K562 (cell line): Measurements from ENCODE around the gene ARHGAP22. TPM values are rescaled to one million over a fixed set of nuclear protein-coding genes. Genes with fewer than 3 reads are reported as not detected.
A peak's percentile ranks its signal among the peaks of the same experiment; 100 is the strongest.

ENCODE experiments used
- ATAC-seq: fragments of 200-7000 bp; cut with Tn5 transposase; 3 replicates; pipeline ENCODE4 v1.9.1; 2020; ENCODE audit warnings: moderate library complexity
- BruUV-seq: library from RNA; stranded (reverse); fragments of 400-500 nt; replicated peaks from 2 replicates; lab custom pipeline; 2021; lab: Mats Ljungman, UMichigan
- CTCF ChIA-PET: fragments of 300-600 bp; formaldehyde crosslinking; extraction: SDS; loops from one replicate; lab custom pipeline; 2021; ENCODE audit warnings: low intra/inter-chr PET ratio; lab: Yijun Ruan, JAX
- POLR2A ChIA-PET: fragments of 300-600, 350-650 bp; sonication (Branson Sonifier 250); formaldehyde crosslinking; extraction: SDS; loops from one replicate; lab custom pipeline; 2021; ENCODE audit warnings: antibody characterized with exemption, inconsistent platforms; lab: Yijun Ruan, JAX
- DNase-seq, 4 experiments: peaks; one replicate each; pipeline versions ENCODE4 v3.0.0 to v3.0.0-alpha.2; 2011 to 2018; ENCODE audit warnings: low spot score in 3 of 4, mixed read lengths in 3 of 4; ENCODE audit errors: extremely low read depth in 1 of 4
- FAIRE-seq: peaks from 2 replicates; lab custom pipeline; 2011; peaks lifted over from hg19 to GRCh38; lab: Jason Lieb, UNC
- H2AFZ ChIP-seq: 2 replicates; pipeline ENCODE4 v1.6.0; 2011; ENCODE audit warnings: low read depth, low read length, control low read depth, inconsistent platforms
- H3K27ac ChIP-seq: fragments of 200-600 bp; 3 replicates; pipeline ENCODE4 v1.8.0; 2011; ENCODE audit warnings: low read depth, mild to moderate bottlenecking, control low read depth, inconsistent platforms, low read length, moderate library complexity, mixed read lengths; ENCODE audit errors: extremely low read depth
- H3K27me3 ChIP-seq, 2 experiments: fragments of 300-600 bp in 1 of 2; 2 replicates in 1 of 2; 3 replicates in 1 of 2; pipeline versions ENCODE4 v1.6.0 to v1.8.0; 2011; ENCODE audit warnings: inconsistent platforms in 2 of 2, low read length in 2 of 2, mild to moderate bottlenecking in 1 of 2, mixed read lengths in 1 of 2, moderate library complexity in 1 of 2; ENCODE audit not compliant: control insufficient read depth in 2 of 2, insufficient read depth in 2 of 2
- H3K36me3 ChIP-seq: fragments of 300-600 bp; 3 replicates; pipeline ENCODE4 v1.8.0; 2011; ENCODE audit warnings: mild to moderate bottlenecking, low read length, inconsistent platforms; ENCODE audit not compliant: control insufficient read depth, insufficient read depth
- H3K4me1 ChIP-seq, 2 experiments: fragments of 200-600 bp in 1 of 2; replicated peaks in 1 of 2; 2 replicates in 1 of 2; 3 replicates in 1 of 2; pipeline versions ENCODE4 v1.5.1 to v1.8.0; 2011; ENCODE audit warnings: inconsistent platforms in 2 of 2, low read length in 2 of 2, mild to moderate bottlenecking in 1 of 2, mixed read lengths in 1 of 2, moderate library complexity in 1 of 2; ENCODE audit not compliant: control insufficient read depth in 2 of 2, insufficient read depth in 2 of 2
- H3K4me2 ChIP-seq: 2 replicates; pipeline ENCODE4 v1.6.1; 2011; ENCODE audit warnings: low read length, control low read depth, inconsistent platforms, mixed read lengths; ENCODE audit not compliant: insufficient read depth
- H3K4me3 ChIP-seq: fragments of 200-600 bp; sonication (generic), shearing (Covaris generic); 2 replicates; pipeline ENCODE4 v1.5.1; 2016; ENCODE audit warnings: control low read depth, inconsistent platforms
- H3K79me2 ChIP-seq: fragments of 200-600 bp; 3 replicates; pipeline ENCODE4 v1.8.0; 2011; ENCODE audit warnings: low read length, inconsistent platforms; ENCODE audit not compliant: control insufficient read depth, insufficient read depth
- H3K9ac ChIP-seq, 2 experiments: 2 replicates each; pipeline versions ENCODE4 v1.6.0 to v1.6.1; 2011; ENCODE audit warnings: low read depth in 2 of 2, low read length in 2 of 2, control low read depth in 1 of 2, inconsistent platforms in 1 of 2, mild to moderate bottlenecking in 1 of 2, mixed read lengths in 1 of 2; ENCODE audit not compliant: insufficient read depth in 1 of 2
- H3K9me1 ChIP-seq: one replicate; pipeline ENCODE4 v1.6.0; 2011; ENCODE audit warnings: inconsistent platforms, mild to moderate bottlenecking, low read length, moderate library complexity; ENCODE audit not compliant: control insufficient read depth, insufficient read depth
- H3K9me3 ChIP-seq: replicated peaks from 2 replicates; pipeline ENCODE4 v1.5.1; 2011; ENCODE audit warnings: low read depth, low read length, inconsistent platforms; ENCODE audit not compliant: control insufficient read depth, insufficient read depth
- H4K20me1 ChIP-seq: replicated peaks from 2 replicates; pipeline ENCODE4 v1.6.1; 2011; ENCODE audit warnings: low read length, inconsistent platforms, mixed read lengths; ENCODE audit not compliant: control insufficient read depth, insufficient read depth
- DIDO1 ChIP-seq: fragments of 450-650 bp; IDR thresholded peaks from 2 replicates; pipeline ENCODE4 v1.6.1; 2016; ENCODE audit warnings: low read depth, missing biosample characterization, missing genetic modification characterization
- HDAC3 ChIP-seq: fragments of 450-650 bp; IDR thresholded peaks from 2 replicates; pipeline ENCODE4 v1.6.1; 2018; ENCODE audit warnings: borderline replicate concordance, mild to moderate bottlenecking, moderate library complexity; ENCODE audit not compliant: partially characterized antibody
- MAFG ChIP-seq: fragments of 450-650 bp; conservative IDR thresholded peaks from 2 replicates; pipeline ENCODE4 v1.6.1; 2016; ENCODE audit warnings: missing genetic modification characterization, missing compliant biosample characterization
- NCOA2 ChIP-seq, 2 experiments: fragments of 450-650 bp; IDR thresholded peaks; 2 replicates each; pipeline ENCODE4 v1.6.1; 2018; ENCODE audit warnings: mild to moderate bottlenecking in 2 of 2, moderate library complexity in 1 of 2; ENCODE audit not compliant: partially characterized antibody in 2 of 2
- POLR3A ChIP-seq: IDR thresholded peaks from 2 replicates; pipeline ENCODE4 v1.6.1; 2011; ENCODE audit warnings: borderline replicate concordance, mild to moderate bottlenecking, moderate library complexity; ENCODE audit not compliant: insufficient read length, insufficient read depth; ENCODE audit errors: extremely low read depth
- RAD51 ChIP-seq: fragments of 450-650 bp; IDR thresholded peaks from 2 replicates; pipeline ENCODE4 v1.7.1; 2016; ENCODE audit warnings: low read depth, mild to moderate bottlenecking, borderline replicate concordance
- ZBTB17 ChIP-seq: fragments of 450-650 bp; formaldehyde crosslinking; IDR thresholded peaks from 2 replicates; pipeline ENCODE4 v1.4.0; 2020; ENCODE audit warnings: mild to moderate bottlenecking
- ZNF695 ChIP-seq: fragments of 450-650 bp; formaldehyde crosslinking; IDR thresholded peaks from 2 replicates; pipeline ENCODE4 v1.4.0; 2020; ENCODE audit warnings: mild to moderate bottlenecking, moderate library complexity
- ZSCAN29 ChIP-seq: fragments of 450-650 bp; IDR thresholded peaks from 2 replicates; pipeline ENCODE4 v1.6.1; 2017
- WGBS: fragments of 100-300 bp; shearing (Covaris generic); methylation state at CpG from one replicate; pipeline ENCODE4 v1.1.6; 2016; ENCODE audit warnings: low coverage, mixed read lengths; ENCODE audit not compliant: insufficient coverage; ENCODE audit errors: missing lambda C conversion rate; 5-methylcytosine and 5-hydroxymethylcytosine counted together
- in situ Hi-C: fragments of 300-500 bp; cut with MboI; formaldehyde crosslinking; loops from 4 replicates; pipeline ENCODE4 v1.15.0; 2018; ENCODE audit warnings: inconsistent platforms, mixed read lengths
- intact Hi-C: fragments of 100-400 bp; cut with micrococcal nuclease; formaldehyde crosslinking; loops from 2 replicates; pipeline ENCODE4 v1.14.2; 2022
- polyA plus RNA-seq, 8 experiments: library from polyadenylated mRNA; depleted of rRNA in 4 of 8; stranded (reverse) in 5 of 8; unstranded in 3 of 8; fragments of >200 nt; fragmentation: Nextera tagmentation in 2 of 8; fragmentation: Illumina TruSeq in 1 of 8; extraction: Ambion mirVana in 2 of 8; extraction: Trizol in 1 of 8; gene quantifications; 2 replicates each; pipeline versions ENCODE4 v1.2.1 to v1.2.3, GENCODE V29; 2011 to 2014; ENCODE audit warnings: inconsistent platforms in 1 of 8, missing spikeins in 1 of 8
- total RNA-seq, 7 experiments: library from RNA; depleted of rRNA in 6 of 7; stranded (reverse); fragments of >200 nt in 6 of 7; fragmentation: Illumina TruSeq in 2 of 7; extraction: Trizol in 2 of 7; gene quantifications; 2 replicates each; pipeline versions ENCODE4 v1.2.1 to v1.2.3, GENCODE V29; 2011 to 2021; ENCODE audit warnings: low replicate concordance in 1 of 7
- TF ChIP-seq, protein P1 (sequence below), 2 experiments: fragments of 450-650 bp in 1 of 2; IDR thresholded peaks; 2 replicates each; pipeline ENCODE4 v1.6.1; 2011 to 2017; ENCODE audit warnings: low read depth in 2 of 2, antibody characterized with exemption in 1 of 2, borderline replicate concordance in 1 of 2, low read length in 1 of 2, mild to moderate bottlenecking in 1 of 2, mixed read lengths in 1 of 2; ENCODE audit not compliant: control insufficient read depth in 1 of 2
- TF ChIP-seq, protein P2 (sequence below), 2 experiments: fragments of 150-350 bp in 1 of 2; IDR thresholded peaks; 2 replicates each; pipeline ENCODE4 v1.6.1; 2012 to 2016; ENCODE audit warnings: low read depth in 2 of 2, low read length in 2 of 2, mild to moderate bottlenecking in 1 of 2, moderate library complexity in 1 of 2
- TF ChIP-seq, protein P3 (sequence below), 2 experiments: fragments of 450-650 bp in 1 of 2; sonication (generic) in 1 of 2; formaldehyde crosslinking in 1 of 2; IDR thresholded peaks in 1 of 2; conservative IDR thresholded peaks in 1 of 2; 2 replicates each; pipeline versions ENCODE4 v1.6.1 to v1.8.1; 2016 to 2023; ENCODE audit warnings: mild to moderate bottlenecking in 2 of 2, moderate library complexity in 2 of 2, inconsistent platforms in 1 of 2, missing genetic modification reagents in 1 of 2

Gene ARHGAP22
- total and polyA plus RNA-seq, 9 of the 15 experiments (the other 6 are each of a cell fraction or from before 2014, with no cell fraction given), result 1.3 to 28.1 (median 12.7) TPM

DNA sequence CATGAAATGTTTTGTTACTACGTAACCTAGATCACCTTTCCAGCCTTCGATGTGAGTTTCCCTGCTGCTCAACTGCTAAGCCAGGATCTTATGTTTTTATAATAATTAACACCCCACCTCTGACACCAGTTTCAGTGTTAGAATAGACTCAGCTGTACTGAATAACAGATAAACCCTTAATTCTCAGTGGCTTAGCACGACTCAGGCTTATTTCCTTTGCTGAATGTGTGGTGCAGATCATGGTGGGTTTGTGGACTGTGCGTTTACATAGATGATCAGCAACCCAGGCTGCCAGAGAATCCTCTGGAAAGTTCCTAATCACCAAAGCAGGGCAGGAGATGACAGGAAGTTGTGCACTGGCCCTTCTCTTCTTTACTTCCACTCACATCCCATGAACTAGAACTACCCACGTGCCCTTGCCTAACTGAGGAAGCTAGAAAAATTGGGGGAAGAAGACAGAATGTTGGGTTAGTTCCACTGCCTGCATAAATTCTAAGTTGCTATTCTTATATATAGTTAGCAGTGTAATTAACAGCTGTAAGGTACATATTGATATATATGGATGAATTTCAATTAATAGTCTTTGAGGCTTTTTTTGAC is 186.6 kb downstream of the ARHGAP22 start:
- in situ Hi-C loops (no loop called here), intact Hi-C loops (loop anchor here (5.0 kb wide), 1 partner anchor 56 kb away; no protein-coding TSS in a partner anchor)
- Histone ChIP-seq H3K27me3 (no peaks in the 10 kb centered on the region), H3K9ac (no peak overlapping the region), H3K9me1 (no peaks in the 10 kb centered on the region), H3K27ac (0 out of 3 replicates have a peak overlapping the region, but pooled peaks have one; percentile 2), H3K36me3 (peaks cover 11% of the 10 kb centered on the region), H3K4me1 (peaks cover 0 to 28% of the 10 kb centered on the region in 2 experiments; a peak in 4 of 5 replicates), H2AFZ (no peak overlapping the region), H3K4me2 (no peak overlapping the region), H3K79me2 (no peaks in the 10 kb centered on the region), H3K4me3 (no peak overlapping the region), H3K9me3 (no peaks in the 10 kb centered on the region), H4K20me1 (no peaks in the 10 kb centered on the region)
- FAIRE-seq (no peak), DNase-seq (no peak), ATAC-seq (peak; percentile 31)
- POLR2A ChIA-PET, result interaction anchor here (1.2 to 1.4 kb wide), 5 partner anchors 9 to 37 kb away, joined by 3 to 4 read pairs (median 3); no protein-coding TSS in a partner anchor
- 64% methylated on average over 5 of the region's 5 CpGs for WGBS
- BruUV-seq, result no TSS peak
- CTCF ChIA-PET, result no interaction called here
- no peak for TF ChIP-seq DIDO1
- no peak for TF ChIP-seq ZNF695
- TF ChIP-seq MAFG, result no peak
- TF ChIP-seq RAD51, result no peak
- TF ChIP-seq HDAC3, result no peak
- TF ChIP-seq, protein P1, sequence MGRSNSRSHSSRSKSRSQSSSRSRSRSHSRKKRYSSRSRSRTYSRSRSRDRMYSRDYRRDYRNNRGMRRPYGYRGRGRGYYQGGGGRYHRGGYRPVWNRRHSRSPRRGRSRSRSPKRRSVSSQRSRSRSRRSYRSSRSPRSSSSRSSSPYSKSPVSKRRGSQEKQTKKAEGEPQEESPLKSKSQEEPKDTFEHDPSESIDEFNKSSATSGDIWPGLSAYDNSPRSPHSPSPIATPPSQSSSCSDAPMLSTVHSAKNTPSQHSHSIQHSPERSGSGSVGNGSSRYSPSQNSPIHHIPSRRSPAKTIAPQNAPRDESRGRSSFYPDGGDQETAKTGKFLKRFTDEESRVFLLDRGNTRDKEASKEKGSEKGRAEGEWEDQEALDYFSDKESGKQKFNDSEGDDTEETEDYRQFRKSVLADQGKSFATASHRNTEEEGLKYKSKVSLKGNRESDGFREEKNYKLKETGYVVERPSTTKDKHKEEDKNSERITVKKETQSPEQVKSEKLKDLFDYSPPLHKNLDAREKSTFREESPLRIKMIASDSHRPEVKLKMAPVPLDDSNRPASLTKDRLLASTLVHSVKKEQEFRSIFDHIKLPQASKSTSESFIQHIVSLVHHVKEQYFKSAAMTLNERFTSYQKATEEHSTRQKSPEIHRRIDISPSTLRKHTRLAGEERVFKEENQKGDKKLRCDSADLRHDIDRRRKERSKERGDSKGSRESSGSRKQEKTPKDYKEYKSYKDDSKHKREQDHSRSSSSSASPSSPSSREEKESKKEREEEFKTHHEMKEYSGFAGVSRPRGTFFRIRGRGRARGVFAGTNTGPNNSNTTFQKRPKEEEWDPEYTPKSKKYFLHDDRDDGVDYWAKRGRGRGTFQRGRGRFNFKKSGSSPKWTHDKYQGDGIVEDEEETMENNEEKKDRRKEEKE (IDR thresholded peaks at IDR 0.05; ENCODE audit: borderline replicate concordance in 1 of 2, control insufficient read depth in 1 of 2, low read depth in 2 of 2, low read length in 1 of 2), result no peak
- no peak for TF ChIP-seq POLR3A
- no peak for TF ChIP-seq ZSCAN29
- no peak for TF ChIP-seq ZBTB17 (CRISPR knock-in tag)
- TF ChIP-seq NCOA2 (IDR thresholded peaks at IDR 0.05; ENCODE audit: partially characterized antibody in 2 of 2), result no peak
- TF ChIP-seq, protein P2, sequence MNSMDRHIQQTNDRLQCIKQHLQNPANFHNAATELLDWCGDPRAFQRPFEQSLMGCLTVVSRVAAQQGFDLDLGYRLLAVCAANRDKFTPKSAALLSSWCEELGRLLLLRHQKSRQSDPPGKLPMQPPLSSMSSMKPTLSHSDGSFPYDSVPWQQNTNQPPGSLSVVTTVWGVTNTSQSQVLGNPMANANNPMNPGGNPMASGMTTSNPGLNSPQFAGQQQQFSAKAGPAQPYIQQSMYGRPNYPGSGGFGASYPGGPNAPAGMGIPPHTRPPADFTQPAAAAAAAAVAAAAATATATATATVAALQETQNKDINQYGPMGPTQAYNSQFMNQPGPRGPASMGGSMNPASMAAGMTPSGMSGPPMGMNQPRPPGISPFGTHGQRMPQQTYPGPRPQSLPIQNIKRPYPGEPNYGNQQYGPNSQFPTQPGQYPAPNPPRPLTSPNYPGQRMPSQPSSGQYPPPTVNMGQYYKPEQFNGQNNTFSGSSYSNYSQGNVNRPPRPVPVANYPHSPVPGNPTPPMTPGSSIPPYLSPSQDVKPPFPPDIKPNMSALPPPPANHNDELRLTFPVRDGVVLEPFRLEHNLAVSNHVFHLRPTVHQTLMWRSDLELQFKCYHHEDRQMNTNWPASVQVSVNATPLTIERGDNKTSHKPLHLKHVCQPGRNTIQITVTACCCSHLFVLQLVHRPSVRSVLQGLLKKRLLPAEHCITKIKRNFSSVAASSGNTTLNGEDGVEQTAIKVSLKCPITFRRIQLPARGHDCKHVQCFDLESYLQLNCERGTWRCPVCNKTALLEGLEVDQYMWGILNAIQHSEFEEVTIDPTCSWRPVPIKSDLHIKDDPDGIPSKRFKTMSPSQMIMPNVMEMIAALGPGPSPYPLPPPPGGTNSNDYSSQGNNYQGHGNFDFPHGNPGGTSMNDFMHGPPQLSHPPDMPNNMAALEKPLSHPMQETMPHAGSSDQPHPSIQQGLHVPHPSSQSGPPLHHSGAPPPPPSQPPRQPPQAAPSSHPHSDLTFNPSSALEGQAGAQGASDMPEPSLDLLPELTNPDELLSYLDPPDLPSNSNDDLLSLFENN (IDR thresholded peaks at IDR 0.05; ENCODE audit: low read depth in 2 of 2, low read length in 2 of 2), result no peak
- TF ChIP-seq, protein P3, sequence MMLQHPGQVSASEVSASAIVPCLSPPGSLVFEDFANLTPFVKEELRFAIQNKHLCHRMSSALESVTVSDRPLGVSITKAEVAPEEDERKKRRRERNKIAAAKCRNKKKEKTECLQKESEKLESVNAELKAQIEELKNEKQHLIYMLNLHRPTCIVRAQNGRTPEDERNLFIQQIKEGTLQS (IDR thresholded peaks at IDR 0.05), result no peak
- TF ChIP-seq, protein P3 (CRISPR knock-in tag; conservative IDR thresholded peaks at IDR 0.05), result no peak
